A673 (cell line): ENCODE results near the gene RNPEPL1. TPM values are rescaled to one million over a fixed set of nuclear protein-coding genes. Genes with fewer than 3 reads are reported as not detected.

Experiments used
- BruUV-seq: library from RNA; stranded (reverse); fragments of 400-500 nt; replicated peaks from 2 replicates; lab custom pipeline; 2021; lab: Mats Ljungman, UMichigan
- CTCF ChIA-PET: fragments of 300-600 bp; sonication (Branson Sonifier 250); formaldehyde crosslinking; loops from one replicate; lab custom pipeline; 2022; ENCODE audit warnings: antibody characterized with exemption; lab: Charles Lee
- POLR2A ChIA-PET: fragments of 300-600 bp; sonication (Branson Sonifier 250); formaldehyde crosslinking; loops from one replicate; lab custom pipeline; 2022; ENCODE audit warnings: antibody characterized with exemption; ENCODE audit not compliant: low non-redundant PET; lab: Charles Lee
- DNase-seq: peaks from one replicate; pipeline ENCODE4 v3.0.0-alpha.2; 2015; ENCODE audit warnings: low spot score
- H3K27ac ChIP-seq: fragments of 200-600 bp; sonication (generic); 2 replicates; pipeline ENCODE4 v1.5.1; 2016; ENCODE audit warnings: mixed run types, low read depth, mild to moderate bottlenecking, mixed read lengths, antibody characterized with exemption, low read length; ENCODE audit not compliant: poor library complexity, severe bottlenecking
- H3K27me3 ChIP-seq: fragments of 200-600 bp; sonication (generic); replicated peaks from 2 replicates; pipeline ENCODE4 v1.6.1; 2017; ENCODE audit warnings: mixed run types, low read depth, mild to moderate bottlenecking, mixed read lengths, antibody characterized with exemption, low read length; ENCODE audit not compliant: insufficient read depth, poor library complexity
- H3K36me3 ChIP-seq: fragments of 200-600 bp; sonication (generic); 2 replicates; pipeline ENCODE4 v1.6.1; 2016; ENCODE audit warnings: mixed run types, mild to moderate bottlenecking, mixed read lengths, antibody characterized with exemption, low read length; ENCODE audit not compliant: insufficient read depth, poor library complexity, severe bottlenecking
- H3K4me1 ChIP-seq: fragments of 200-600 bp; sonication (generic); 2 replicates; pipeline ENCODE4 v1.6.1; 2017; ENCODE audit warnings: mixed run types, mild to moderate bottlenecking, mixed read lengths, antibody characterized with exemption, low read length; ENCODE audit not compliant: insufficient read depth, poor library complexity, severe bottlenecking
- H3K4me3 ChIP-seq: fragments of 200-600 bp; sonication (generic); 2 replicates; pipeline ENCODE4 v1.5.1; 2016; ENCODE audit warnings: low read depth, mixed run types, mild to moderate bottlenecking, mixed read lengths, low read length; ENCODE audit not compliant: poor library complexity, severe bottlenecking
- H3K9me3 ChIP-seq: fragments of 200-600 bp; sonication (generic); 2 replicates; pipeline ENCODE4 v1.6.1; 2016; ENCODE audit warnings: mixed run types, low read depth, mild to moderate bottlenecking, mixed read lengths, antibody characterized with exemption, low read length; ENCODE audit not compliant: poor library complexity, severe bottlenecking
- CTCF ChIP-seq: fragments of 300-800, 200-600 bp; sonication (generic); conservative IDR thresholded peaks from 2 replicates; pipeline ENCODE4 v1.5.1; 2017; ENCODE audit warnings: low read depth, mild to moderate bottlenecking, antibody characterized with exemption, low read length, moderate library complexity, mixed read lengths
- EZH2 ChIP-seq: fragments of 200-600 bp; sonication (generic); IDR thresholded peaks from 2 replicates; pipeline ENCODE4 v1.6.1; 2017; ENCODE audit warnings: borderline replicate concordance, low read depth, mild to moderate bottlenecking, mixed read lengths, antibody characterized with exemption, low read length; ENCODE audit not compliant: poor library complexity, severe bottlenecking
- intact Hi-C: fragments of 100-400 bp; cut with micrococcal nuclease; formaldehyde crosslinking; loops from one replicate; pipeline ENCODE4 v1.10.0; 2022; ENCODE audit not compliant: unreplicated experiment
- total RNA-seq: library from RNA; stranded (reverse); gene quantifications from 2 replicates; pipeline ENCODE4 v1.2.3, GENCODE V29; 2021

RNPEPL1 gene
- total RNA-seq, 1 experiment from 2014 or later: 26.5 TPM

- Histone ChIP-seq H3K36me3 (peaks cover 10% of the 10 kb centered on the region), H3K27ac (no peak overlapping the region), H3K4me1 (no peaks in the 10 kb centered on the region), H3K4me3 (no peak overlapping the region), H3K27me3 (no peaks in the 10 kb centered on the region), H3K9me3 (no peaks in the 10 kb centered on the region)
- intact Hi-C loops: no loop called here
- BruUV-seq: no TSS peak
- POLR2A ChIA-PET: no interaction called here
- TF ChIP-seq EZH2 (no peak), CTCF (no peak)
- DNase-seq: no peak
- CTCF ChIA-PET: no interaction called here
Measured at GRCh38 chr2:240596080-240596460, 27.8 kb downstream of the RNPEPL1 start.

- ChIA-PET POLR2A (no interaction called here), CTCF (no interaction called here)
- Histone ChIP-seq H3K4me3 (no peak overlapping the region), H3K27ac (no peak overlapping the region), H3K36me3 (peaks cover 7% of the 10 kb centered on the region), H3K27me3 (no peaks in the 10 kb centered on the region), H3K9me3 (no peaks in the 10 kb centered on the region), H3K4me1 (no peaks in the 10 kb centered on the region)
- DNase-seq: no peak
- no TSS peak for BruUV-seq
- TF ChIP-seq EZH2 (no peak), CTCF (no peak)
- intact Hi-C loops: no loop called here
Measured at GRCh38 chr2:240596491-240596931, 28.2 kb downstream of the RNPEPL1 start.

GRCh38 chr2:240597054-240597418, 28.8 kb downstream of the RNPEPL1 start:
- H3K27me3 ChIP-seq: no peaks in the 10 kb centered on the region
- no peak overlapping the region for H3K4me3 ChIP-seq
- H3K27ac ChIP-seq: no peak overlapping the region
- no TSS peak for BruUV-seq
- no peaks in the 10 kb centered on the region for H3K4me1 ChIP-seq
- no peak for TF ChIP-seq CTCF
- TF ChIP-seq EZH2: no peak
- ChIA-PET POLR2A (no interaction called here), CTCF (no interaction called here)
- intact Hi-C loops: no loop called here
- peaks cover 7% of the 10 kb centered on the region for H3K36me3 ChIP-seq
- H3K9me3 ChIP-seq: no peaks in the 10 kb centered on the region
- DNase-seq: no peak
